Activated T-cell treated with anti-CD3 and anti-CD28 coated beads, Interleukin-2, amount 50 U/mL, for 4 hours (primary cell): ENCODE results near the gene MYO18B. TPM values are rescaled to one million over a fixed set of nuclear protein-coding genes. Genes with fewer than 3 reads are reported as not detected.

Experiments used
- ATAC-seq, 2 donors: fragments of 200-7000 bp; cut with Tn5 transposase; one replicate each; pipeline ENCODE4 v1.10.0; 2021
- DNase-seq: peaks from one replicate; pipeline ENCODE4 v3.0.0-alpha.2; 2020
- H3K27me3 Mint-ChIP-seq: one replicate; pipeline ENCODE4 v1.8.0; 2021; ENCODE audit warnings: low read depth, mixed read lengths
- H3K36me3 Mint-ChIP-seq: one replicate; pipeline ENCODE4 v1.8.0; 2022; ENCODE audit warnings: mixed read lengths; ENCODE audit not compliant: insufficient read depth
- H3K4me1 Mint-ChIP-seq: one replicate; pipeline ENCODE4 v1.8.0; 2021; ENCODE audit warnings: low read depth, mixed read lengths
- H3K4me3 Mint-ChIP-seq: one replicate; pipeline ENCODE4 v1.8.0; 2021; ENCODE audit warnings: mild to moderate bottlenecking, moderate library complexity, mixed read lengths
- H3K9me3 Mint-ChIP-seq: one replicate; pipeline ENCODE4 v1.8.0; 2021; ENCODE audit warnings: mixed read lengths
- total RNA-seq, 3 donors: library from RNA; stranded (reverse); gene quantifications; one replicate each; pipeline ENCODE4 v1.2.1, GENCODE V29; 2021

Gene MYO18B
- total RNA-seq, 3 donors from 2014 or later = 0.03 TPM; not detected in 2

- no peaks in the 10 kb centered on the region for H3K36me3 Mint-ChIP-seq
- peaks cover 3% of the 10 kb centered on the region for H3K27me3 Mint-ChIP-seq
- ATAC-seq (no peak), DNase-seq (no peak)
- no peak overlapping the region for H3K4me3 Mint-ChIP-seq
- no peaks in the 10 kb centered on the region for H3K4me1 Mint-ChIP-seq
- H3K9me3 Mint-ChIP-seq = peaks cover 4% of the 10 kb centered on the region
Observed at GRCh38 chr22:25996669-25997068, 254.7 kb downstream of the MYO18B start.

- Mint-ChIP-seq H3K4me3 (no peak overlapping the region), H3K36me3 (no peaks in the 10 kb centered on the region), H3K4me1 (no peaks in the 10 kb centered on the region), H3K27me3 (peaks cover 3% of the 10 kb centered on the region), H3K9me3 (peaks cover 4% of the 10 kb centered on the region)
- DNase-seq = no peak
- ATAC-seq = no peak
Observed at GRCh38 chr22:25997886-25998775, 256.1 kb downstream of the MYO18B start.

GRCh38 chr22:26002456-26002855 lies 260.5 kb downstream of the MYO18B start:
- no peaks in the 10 kb centered on the region for H3K36me3 Mint-ChIP-seq
- DNase-seq (no peak), ATAC-seq (no peak)
- H3K27me3 Mint-ChIP-seq = peaks cover 1% of the 10 kb centered on the region
- no peaks in the 10 kb centered on the region for H3K9me3 Mint-ChIP-seq
- no peaks in the 10 kb centered on the region for H3K4me1 Mint-ChIP-seq
- H3K4me3 Mint-ChIP-seq = no peak overlapping the region

GRCh38 chr22:26004477-26004876 lies 262.5 kb downstream of the MYO18B start:
- ATAC-seq = no peak
- no peak overlapping the region for H3K4me3 Mint-ChIP-seq

DNA sequence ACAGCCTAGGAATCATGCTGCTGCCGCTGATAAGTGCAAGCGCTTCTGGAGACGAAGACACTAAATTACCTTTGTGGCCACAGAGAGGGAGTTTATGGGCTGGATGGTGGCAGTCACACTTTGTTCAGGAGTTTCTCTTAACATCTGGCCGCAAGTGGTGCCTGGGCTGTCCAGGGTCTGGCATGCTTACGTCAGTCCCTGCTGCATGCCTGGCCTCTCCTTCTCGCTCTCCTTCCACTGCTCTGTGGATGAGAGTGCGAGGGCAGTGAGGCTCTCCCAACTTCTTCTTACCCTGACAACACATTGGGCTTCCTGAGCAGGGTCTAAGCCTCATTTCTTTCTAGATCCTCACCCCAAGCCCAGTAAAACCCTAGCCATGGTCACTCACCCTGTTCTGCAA lies 266.6 kb downstream of the MYO18B start:
- no peaks in the 10 kb centered on the region for H3K9me3 Mint-ChIP-seq
- no peak for DNase-seq
- H3K4me3 Mint-ChIP-seq = no peak overlapping the region
- no peaks in the 10 kb centered on the region for H3K36me3 Mint-ChIP-seq
- no peak for ATAC-seq
- H3K27me3 Mint-ChIP-seq = peaks cover 9% of the 10 kb centered on the region
- no peaks in the 10 kb centered on the region for H3K4me1 Mint-ChIP-seq

More at GRCh38 chr22:26004477-26004876, 262.5 kb downstream of the MYO18B start:
- H3K36me3 Mint-ChIP-seq = no peaks in the 10 kb centered on the region
- H3K9me3 Mint-ChIP-seq = no peaks in the 10 kb centered on the region
- peaks cover 7% of the 10 kb centered on the region for H3K27me3 Mint-ChIP-seq
- no peak for DNase-seq
- H3K4me1 Mint-ChIP-seq = no peaks in the 10 kb centered on the region

- Mint-ChIP-seq H3K9me3 (no peaks in the 10 kb centered on the region), H3K27me3 (peaks cover 3% of the 10 kb centered on the region), H3K4me1 (no peaks in the 10 kb centered on the region), H3K36me3 (no peaks in the 10 kb centered on the region), H3K4me3 (no peak overlapping the region)
- DNase-seq = no peak
- no peak for ATAC-seq
Observed at GRCh38 chr22:26016916-26017315, 274.9 kb downstream of the MYO18B start.

GRCh38 chr22:26017932-26018331 lies 275.9 kb downstream of the MYO18B start:
- H3K36me3 Mint-ChIP-seq = no peaks in the 10 kb centered on the region
- no peaks in the 10 kb centered on the region for H3K9me3 Mint-ChIP-seq
- no peak for ATAC-seq
- H3K4me3 Mint-ChIP-seq = no peak overlapping the region
- H3K27me3 Mint-ChIP-seq = peaks cover 4% of the 10 kb centered on the region
- DNase-seq = no peak
- H3K4me1 Mint-ChIP-seq = no peaks in the 10 kb centered on the region

DNA sequence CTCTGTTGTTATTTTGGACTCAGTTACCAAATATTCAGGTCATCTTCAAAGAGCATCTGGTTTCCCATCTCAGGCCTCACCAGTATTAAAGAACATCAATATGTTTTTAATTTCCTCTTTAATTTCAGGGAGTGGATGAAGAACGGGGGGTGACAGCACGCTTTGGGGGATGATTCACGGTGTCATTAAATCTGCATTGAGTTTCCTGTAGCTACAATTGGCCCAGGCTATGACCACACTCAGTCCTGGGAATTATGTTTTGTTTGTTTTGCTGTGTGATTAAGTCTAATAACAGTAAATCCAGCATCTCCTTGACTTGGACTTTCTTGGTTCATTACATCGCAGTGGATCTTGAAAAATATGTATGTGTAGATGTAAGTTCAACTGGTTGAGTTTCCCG lies 277.6 kb downstream of the MYO18B start:
- H3K9me3 Mint-ChIP-seq = no peaks in the 10 kb centered on the region
- no peaks in the 10 kb centered on the region for H3K4me1 Mint-ChIP-seq
- peaks cover 7% of the 10 kb centered on the region for H3K27me3 Mint-ChIP-seq
- DNase-seq = no peak
- H3K36me3 Mint-ChIP-seq = no peaks in the 10 kb centered on the region
- H3K4me3 Mint-ChIP-seq = no peak overlapping the region
- ATAC-seq = no peak

DNA sequence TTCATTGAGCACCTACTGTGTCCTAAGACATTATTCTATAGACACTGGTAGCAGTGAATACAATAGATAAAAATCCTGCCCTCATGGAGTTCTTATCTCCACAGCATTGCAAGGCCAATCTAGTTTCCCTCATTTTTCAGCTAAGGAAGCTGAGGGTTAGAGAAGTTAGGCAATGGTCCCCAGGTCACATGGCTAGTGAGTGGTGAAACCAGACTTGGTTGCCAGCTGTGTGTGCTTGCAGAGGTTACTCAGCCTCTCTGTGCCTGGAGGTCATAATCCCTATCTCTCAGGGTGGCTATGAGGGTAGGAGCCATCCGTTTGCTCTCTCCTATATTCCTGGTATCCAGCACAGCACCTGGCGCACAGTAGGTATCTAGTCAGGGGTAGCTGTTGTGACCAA lies 279.5 kb downstream of the MYO18B start:
- Mint-ChIP-seq H3K4me3 (no peak overlapping the region), H3K36me3 (no peaks in the 10 kb centered on the region), H3K9me3 (no peaks in the 10 kb centered on the region), H3K4me1 (no peaks in the 10 kb centered on the region), H3K27me3 (peaks cover 7% of the 10 kb centered on the region)
- DNase-seq = no peak
- no peak for ATAC-seq

DNA sequence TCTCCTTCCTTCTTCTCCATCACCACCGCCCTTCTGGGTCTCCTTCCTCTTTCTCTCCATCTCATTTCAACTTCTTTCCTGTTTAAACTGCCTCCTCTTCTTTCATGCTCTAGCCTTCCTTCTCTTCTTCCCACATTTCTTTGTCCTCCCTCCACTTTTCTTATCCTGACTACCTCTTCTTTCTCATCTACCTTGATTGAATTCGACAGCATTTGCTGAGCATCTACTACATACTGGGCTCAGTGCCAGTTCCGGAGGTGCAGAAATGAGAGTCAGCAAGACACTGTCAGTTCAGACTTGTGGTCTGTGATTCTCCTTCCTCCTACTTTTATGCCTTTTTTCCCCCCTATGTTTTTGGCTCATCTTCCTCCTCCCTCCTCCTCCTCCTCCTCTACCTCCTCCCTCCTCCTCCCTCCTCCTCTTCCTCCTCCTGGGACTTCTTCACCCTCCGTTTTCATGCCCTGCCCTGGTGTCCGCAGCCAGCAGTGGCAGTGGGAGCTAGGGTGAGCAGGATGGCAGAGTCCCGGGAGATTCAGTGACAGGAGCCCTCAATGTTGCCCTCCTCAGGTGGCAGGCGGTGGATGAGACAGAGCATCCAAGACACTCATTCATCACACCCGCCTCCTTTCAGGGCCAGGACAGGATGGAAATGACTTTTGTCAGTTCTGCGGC lies 281.3 kb downstream of the MYO18B start:
- H3K36me3 Mint-ChIP-seq = no peaks in the 10 kb centered on the region
- ATAC-seq (no peak), DNase-seq (no peak)
- H3K4me3 Mint-ChIP-seq = no peak overlapping the region
- H3K9me3 Mint-ChIP-seq = no peaks in the 10 kb centered on the region
- H3K27me3 Mint-ChIP-seq = peaks cover 6% of the 10 kb centered on the region
- no peaks in the 10 kb centered on the region for H3K4me1 Mint-ChIP-seq

GRCh38 chr22:26025626-26026025 lies 283.6 kb downstream of the MYO18B start:
- no peaks in the 10 kb centered on the region for H3K36me3 Mint-ChIP-seq
- ATAC-seq (no peak), DNase-seq (no peak)
- no peaks in the 10 kb centered on the region for H3K9me3 Mint-ChIP-seq
- no peaks in the 10 kb centered on the region for H3K4me1 Mint-ChIP-seq
- H3K4me3 Mint-ChIP-seq = no peak overlapping the region
- H3K27me3 Mint-ChIP-seq = peaks cover 3% of the 10 kb centered on the region

- DNase-seq (no peak), ATAC-seq (no peak)
- Mint-ChIP-seq H3K27me3 (peaks cover 3% of the 10 kb centered on the region), H3K36me3 (no peaks in the 10 kb centered on the region), H3K4me3 (no peak overlapping the region), H3K9me3 (no peaks in the 10 kb centered on the region), H3K4me1 (no peaks in the 10 kb centered on the region)
Observed at GRCh38 chr22:26027341-26027740, 285.4 kb downstream of the MYO18B start.

GRCh38 chr22:26031641-26032040 lies 289.7 kb downstream of the MYO18B start:
- H3K36me3 Mint-ChIP-seq = no peaks in the 10 kb centered on the region
- H3K27me3 Mint-ChIP-seq = no peaks in the 10 kb centered on the region
- no peak for ATAC-seq
- peaks cover 14% of the 10 kb centered on the region for H3K9me3 Mint-ChIP-seq
- no peak for DNase-seq
- no peak overlapping the region for H3K4me3 Mint-ChIP-seq
- no peaks in the 10 kb centered on the region for H3K4me1 Mint-ChIP-seq

- Mint-ChIP-seq H3K36me3 (no peaks in the 10 kb centered on the region), H3K9me3 (peaks cover 18% of the 10 kb centered on the region), H3K27me3 (no peaks in the 10 kb centered on the region), H3K4me1 (no peaks in the 10 kb centered on the region), H3K4me3 (no peak overlapping the region)
- DNase-seq (no peak), ATAC-seq (no peak)
Observed at GRCh38 chr22:26033071-26033470, 291.1 kb downstream of the MYO18B start.

- Mint-ChIP-seq H3K9me3 (peaks cover 18% of the 10 kb centered on the region), H3K4me3 (no peak overlapping the region), H3K27me3 (no peaks in the 10 kb centered on the region), H3K36me3 (no peaks in the 10 kb centered on the region), H3K4me1 (no peaks in the 10 kb centered on the region)
- DNase-seq (no peak), ATAC-seq (no peak)
Observed at GRCh38 chr22:26033586-26033985, 291.6 kb downstream of the MYO18B start.
